Body of pancreas (tissue), 4 donors: ENCODE data around the gene NEURL4. TPM values are rescaled to one million over a fixed set of nuclear protein-coding genes. Genes with fewer than 3 reads are reported as not detected.

Source experiments
- ATAC-seq: fragments of 150-250 bp; one replicate; pipeline ENCODE4 v1.9.1; 2016
- DNase-seq, 4 donors: peaks; one replicate each; pipeline ENCODE4 v3.0.0-alpha.2; 2019
- H3K27ac ChIP-seq, 4 donors: fragments of 200-600 bp; sonication (generic); 1 replicate in 3 of 4; 2 replicates in 1 of 4; pipeline versions ENCODE4 v1.5.1 to v1.6.1; 2016 to 2019; ENCODE audit warnings: mild to moderate bottlenecking in 1 of 4, mixed read lengths in 1 of 4, moderate library complexity in 1 of 4
- H3K27me3 ChIP-seq, 2 donors: fragments of 200-600 bp; sonication (generic); one replicate each; pipeline ENCODE4 v1.6.0; 2016; ENCODE audit warnings: mild to moderate bottlenecking in 1 of 2
- H3K36me3 ChIP-seq, 2 donors: fragments of 200-600 bp; sonication (generic); replicated peaks in 1 of 2; 2 replicates each; pipeline ENCODE4 v1.5.1; 2016; ENCODE audit warnings: low read depth in 2 of 2; ENCODE audit not compliant: insufficient read depth in 1 of 2
- H3K4me1 ChIP-seq: fragments of 200-600 bp; sonication (generic); one replicate; pipeline ENCODE4 v1.6.0; 2016
- H3K4me3 ChIP-seq, 2 donors: fragments of 200-600 bp; sonication (generic); 1 replicate in 1 of 2; 2 replicates in 1 of 2; pipeline ENCODE4 v1.5.1; 2016 to 2019
- H3K9me3 ChIP-seq, 3 donors: fragments of 200-600 bp; sonication (generic); 1 replicate in 2 of 3; 2 replicates in 1 of 3; pipeline ENCODE4 v1.5.1; 2016
- CTCF ChIP-seq, 7 experiments: fragments of 450-650 bp in 4 of 7; fragments of 200-600 bp in 3 of 7; sonication (generic) in 3 of 7; IDR thresholded peaks; one replicate each; pipeline ENCODE4 v1.5.1; 2016 to 2019; ENCODE audit warnings: antibody characterized with exemption in 7 of 7
- POLR2A ChIP-seq, 3 donors: fragments of 450-650 bp; IDR thresholded peaks; one replicate each; pipeline ENCODE4 v1.6.1; 2016; ENCODE audit warnings: antibody characterized with exemption in 3 of 3, mild to moderate bottlenecking in 2 of 3
- WGBS, 2 donors: methylation state at CpG; one replicate each; pipeline ENCODE4 v1.1.5; 2017; 5-methylcytosine and 5-hydroxymethylcytosine counted together
- intact Hi-C: fragments of 100-400 bp; cut with DNase I; formaldehyde crosslinking; loops from one replicate; pipeline ENCODE4 v1.15.1; 2023
- total RNA-seq, 2 donors: library from RNA; depleted of rRNA; stranded (reverse); fragments of >200 nt; gene quantifications; one replicate each; pipeline ENCODE4 v1.1.0, GENCODE V29; 2016

NEURL4 gene
- total RNA-seq, 2 donors from 2014 or later, result 28.8 to 41.2 TPM

GRCh38 chr17:7306911-7307685 is 22.0 kb downstream of the NEURL4 start, which contains the start of gene EIF5A:
Gene EIF5A, plus strand, starts transcription at chr17:7307628. Its CDS starts 2,008 bp downstream, at chr17:7309636.
- DNase-seq, result peak; percentile 100
- peak; percentile 89 for ATAC-seq
- WGBS, 2 donors, result 0 to 1% methylated on average over 53 to 63 of the region's 64 CpGs
- Histone ChIP-seq H3K27ac (peak within 1 kb of the TSS; percentile 98 to 100 (median 98)), H3K27me3 (no peaks in the 10 kb centered on the region), H3K9me3 (no peaks in the 10 kb centered on the region), H3K4me3 (peak within 1 kb of the TSS; percentile 70 to 82), H3K4me1 (peaks cover 31% of the 10 kb centered on the region), H3K36me3 (peaks cover 5 to 21% of the 10 kb centered on the region in 2 donors)
- TF ChIP-seq CTCF (IDR thresholded peaks at IDR 0.05), result no peak
- peak; percentile 89 to 93 (median 92) for TF ChIP-seq POLR2A (IDR thresholded peaks at IDR 0.05)
- intact Hi-C loops, result no loop called here

- Histone ChIP-seq H3K4me1 (peaks cover 9% of the 10 kb centered on the region), H3K27ac (no peak overlapping the region), H3K4me3 (no peak overlapping the region), H3K36me3 (no peaks in the 10 kb centered on the region), H3K9me3 (no peaks in the 10 kb centered on the region), H3K27me3 (no peaks in the 10 kb centered on the region)
- no peak for ATAC-seq
- intact Hi-C loops, result no loop called here
- WGBS, 2 donors, result 89 to 90% methylated on average over 7 of the region's 7 CpGs
- TF ChIP-seq POLR2A (IDR thresholded peaks at IDR 0.05) (no peak), CTCF (IDR thresholded peaks at IDR 0.05) (no peak)
- no peak for DNase-seq
Observed at GRCh38 chr17:7304179-7304578, 25.0 kb downstream of the NEURL4 start.

- ATAC-seq (peak; percentile 84), DNase-seq (peak; percentile 82 to 84 (median 84))
- no peaks in the 10 kb centered on the region for H3K36me3 ChIP-seq
- H3K27ac ChIP-seq, result no peak overlapping the region
- TF ChIP-seq POLR2A (IDR thresholded peaks at IDR 0.05) (no peak), CTCF (IDR thresholded peaks at IDR 0.05) (peak; percentile 89 to 97 (median 96))
- WGBS, 2 donors, result 5 to 9% methylated on average over 33 to 49 of the region's 51 CpGs
- peaks cover 32% of the 10 kb centered on the region for H3K4me1 ChIP-seq
- no peak overlapping the region for H3K4me3 ChIP-seq
- H3K9me3 ChIP-seq, result no peaks in the 10 kb centered on the region
- intact Hi-C loops, result no loop called here
- H3K27me3 ChIP-seq, result no peaks in the 10 kb centered on the region
Observed at GRCh38 chr17:7296189-7296861, 32.8 kb downstream of the NEURL4 start.

GRCh38 chr17:7295230-7296180 is 33.6 kb downstream of the NEURL4 start:
- DNase-seq, result no peak
- intact Hi-C loops, result no loop called here

More at GRCh38 chr17:7295230-7296180, 33.6 kb downstream of the NEURL4 start:
- Histone ChIP-seq H3K36me3 (no peaks in the 10 kb centered on the region), H3K27me3 (no peaks in the 10 kb centered on the region), H3K27ac (no peak overlapping the region), H3K9me3 (no peaks in the 10 kb centered on the region), H3K4me1 (peaks cover 32% of the 10 kb centered on the region), H3K4me3 (no peak overlapping the region)
- ATAC-seq, result no peak
- peak in 1 of 7 experiments; percentile 23 for TF ChIP-seq CTCF (IDR thresholded peaks at IDR 0.05)
- no peak for TF ChIP-seq POLR2A (IDR thresholded peaks at IDR 0.05)
- WGBS, 2 donors, result 64 to 66% methylated on average over 38 to 42 of the region's 42 CpGs
